ENCODE results near the gene PDCD11. TPM values are rescaled to one million over a fixed set of nuclear protein-coding genes. Genes with fewer than 3 reads are reported as not detected.
"Not testable (repeated sequence)": the region's sequence is repeated elsewhere in the genome, so short reads cannot be mapped to it uniquely, and the experiment has no call there.

PDCD11 gene, protein sequence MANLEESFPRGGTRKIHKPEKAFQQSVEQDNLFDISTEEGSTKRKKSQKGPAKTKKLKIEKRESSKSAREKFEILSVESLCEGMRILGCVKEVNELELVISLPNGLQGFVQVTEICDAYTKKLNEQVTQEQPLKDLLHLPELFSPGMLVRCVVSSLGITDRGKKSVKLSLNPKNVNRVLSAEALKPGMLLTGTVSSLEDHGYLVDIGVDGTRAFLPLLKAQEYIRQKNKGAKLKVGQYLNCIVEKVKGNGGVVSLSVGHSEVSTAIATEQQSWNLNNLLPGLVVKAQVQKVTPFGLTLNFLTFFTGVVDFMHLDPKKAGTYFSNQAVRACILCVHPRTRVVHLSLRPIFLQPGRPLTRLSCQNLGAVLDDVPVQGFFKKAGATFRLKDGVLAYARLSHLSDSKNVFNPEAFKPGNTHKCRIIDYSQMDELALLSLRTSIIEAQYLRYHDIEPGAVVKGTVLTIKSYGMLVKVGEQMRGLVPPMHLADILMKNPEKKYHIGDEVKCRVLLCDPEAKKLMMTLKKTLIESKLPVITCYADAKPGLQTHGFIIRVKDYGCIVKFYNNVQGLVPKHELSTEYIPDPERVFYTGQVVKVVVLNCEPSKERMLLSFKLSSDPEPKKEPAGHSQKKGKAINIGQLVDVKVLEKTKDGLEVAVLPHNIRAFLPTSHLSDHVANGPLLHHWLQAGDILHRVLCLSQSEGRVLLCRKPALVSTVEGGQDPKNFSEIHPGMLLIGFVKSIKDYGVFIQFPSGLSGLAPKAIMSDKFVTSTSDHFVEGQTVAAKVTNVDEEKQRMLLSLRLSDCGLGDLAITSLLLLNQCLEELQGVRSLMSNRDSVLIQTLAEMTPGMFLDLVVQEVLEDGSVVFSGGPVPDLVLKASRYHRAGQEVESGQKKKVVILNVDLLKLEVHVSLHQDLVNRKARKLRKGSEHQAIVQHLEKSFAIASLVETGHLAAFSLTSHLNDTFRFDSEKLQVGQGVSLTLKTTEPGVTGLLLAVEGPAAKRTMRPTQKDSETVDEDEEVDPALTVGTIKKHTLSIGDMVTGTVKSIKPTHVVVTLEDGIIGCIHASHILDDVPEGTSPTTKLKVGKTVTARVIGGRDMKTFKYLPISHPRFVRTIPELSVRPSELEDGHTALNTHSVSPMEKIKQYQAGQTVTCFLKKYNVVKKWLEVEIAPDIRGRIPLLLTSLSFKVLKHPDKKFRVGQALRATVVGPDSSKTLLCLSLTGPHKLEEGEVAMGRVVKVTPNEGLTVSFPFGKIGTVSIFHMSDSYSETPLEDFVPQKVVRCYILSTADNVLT (N-terminal part only)
- polyA plus RNA-seq (ENCODE audit: insufficient read length) = 31.0 TPM

GRCh38 chr10:103396067-103396788 lies at the start of gene PDCD11, which contains the start of gene ATP5MK:
Gene PDCD11 (plus strand): TSS chr10:103396626. CDS start chr10:103398427, 1,801 bp downstream.
Gene ATP5MK (minus strand): TSS chr10:103396475. CDS start chr10:103392457, 4,018 bp downstream.
- peak; percentile 98 for DNase-seq

GRCh38 chr10:103350175-103350516 lies 46.3 kb upstream of the PDCD11 start:
- DNase-seq = no peak

GRCh38 chr10:103350517-103351260 lies 45.7 kb upstream of the PDCD11 start, which contains the start of gene PCGF6:
Gene PCGF6 (minus strand): TSS chr10:103351140. CDS start chr10:103351066, 74 bp downstream.
- peak; percentile 90 for DNase-seq

- no peak for DNase-seq
Observed at GRCh38 chr10:103353281-103353680, 43.1 kb upstream of the PDCD11 start.

DNA sequence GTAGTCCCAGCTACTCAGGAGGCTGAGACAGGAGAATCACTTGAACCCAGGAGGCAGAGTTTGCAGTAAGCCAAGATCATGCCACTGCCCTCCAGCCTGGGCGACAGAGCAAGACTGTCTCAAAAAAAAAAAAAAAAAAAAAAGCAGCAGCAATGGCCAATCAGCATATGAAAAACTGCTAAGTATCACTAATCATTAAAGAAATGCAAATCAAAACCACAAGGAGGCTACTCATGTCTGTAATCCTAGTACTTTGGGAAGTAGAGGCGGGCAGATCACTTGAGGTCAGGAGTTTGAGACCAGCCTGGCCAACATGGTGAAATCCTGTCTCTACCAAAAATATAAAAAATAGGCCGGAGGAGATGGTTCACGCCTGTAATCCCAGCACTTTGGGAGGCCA lies 41.9 kb upstream of the PDCD11 start:
- DNase-seq = not testable (repeated sequence)

DNA sequence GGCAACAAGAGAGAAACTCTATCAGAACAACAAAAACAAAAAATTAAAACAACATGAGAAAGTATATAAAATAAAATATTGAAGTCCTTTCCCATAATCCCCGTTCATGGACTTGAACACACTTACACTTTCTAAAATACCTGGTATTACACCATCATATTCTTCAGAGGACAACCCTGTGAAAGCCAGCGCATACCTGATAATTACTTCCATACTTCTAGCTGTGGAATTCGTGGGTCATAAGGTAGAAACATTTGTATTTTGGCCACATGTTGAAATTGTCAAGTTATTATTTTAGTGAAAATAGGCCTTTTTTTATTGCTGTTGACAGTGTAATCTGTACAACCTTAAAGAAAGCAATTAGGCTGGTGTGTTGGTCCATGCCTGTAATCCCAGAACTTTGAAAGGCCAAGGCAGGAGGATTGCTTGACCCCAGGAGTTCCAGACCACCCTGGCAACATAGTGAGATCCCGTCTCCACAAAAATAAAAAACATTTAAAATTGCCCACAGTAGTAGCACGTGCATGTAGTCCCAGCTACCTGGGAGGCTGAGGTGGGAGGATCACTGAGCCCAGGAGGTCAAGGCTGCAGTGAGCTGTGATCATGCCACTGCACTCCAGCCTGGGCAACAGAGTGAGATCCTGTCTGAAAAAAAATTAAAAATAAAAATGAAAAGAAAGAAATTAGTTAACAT lies 40.4 kb upstream of the PDCD11 start:
- no peak for DNase-seq

- not testable (repeated sequence) for DNase-seq
Observed at GRCh38 chr10:103359493-103359892, 36.9 kb upstream of the PDCD11 start.

DNA sequence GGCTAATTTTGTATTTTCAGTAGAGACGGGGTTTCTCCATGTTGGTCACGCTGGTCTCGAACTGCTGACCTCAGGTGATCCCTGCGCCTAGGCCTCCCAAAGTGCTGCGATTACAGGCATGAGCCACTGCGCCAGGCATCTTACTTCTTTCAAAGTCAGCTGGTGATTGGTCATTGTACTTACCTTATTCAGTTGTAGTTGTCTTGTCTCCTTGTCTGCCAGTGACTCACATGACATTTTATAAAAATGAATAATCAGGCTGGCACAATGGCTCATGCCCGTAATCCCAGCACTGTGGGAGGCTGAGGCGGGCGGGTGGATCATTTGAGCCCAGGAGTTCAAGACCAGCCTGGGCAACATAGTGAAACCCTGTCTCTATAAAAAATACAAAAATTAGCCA lies 35.6 kb upstream of the PDCD11 start:
- not testable (repeated sequence) for DNase-seq

GRCh38 chr10:103367379-103367781 lies 29.0 kb upstream of the PDCD11 start:
- peak; percentile 2 for DNase-seq

GRCh38 chr10:103367782-103368518 lies 28.5 kb upstream of the PDCD11 start, which contains the start of gene TAF5:
Gene TAF5 (plus strand): TSS chr10:103367976. CDS start chr10:103367990, 14 bp downstream.
- peak; percentile 95 for DNase-seq

DNA sequence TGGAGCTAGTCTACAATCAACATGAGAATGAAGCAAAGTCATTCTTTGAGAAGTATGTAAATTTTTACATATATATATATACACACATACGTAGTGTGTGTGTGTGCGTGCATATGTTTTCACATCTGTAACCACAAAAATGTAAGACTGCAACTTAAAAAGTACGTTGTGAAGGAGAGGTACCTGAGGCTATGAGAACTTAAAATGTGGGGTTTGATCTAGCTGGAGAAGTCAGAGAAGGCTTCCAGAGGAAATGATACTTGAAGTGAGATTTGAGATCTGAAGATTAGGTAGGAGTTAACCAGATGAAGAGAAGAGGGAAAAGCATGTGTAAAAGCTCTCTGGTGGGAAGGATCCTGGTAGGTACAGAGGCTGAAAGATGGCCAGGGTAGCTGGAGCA lies 22.9 kb upstream of the PDCD11 start:
- DNase-seq = no peak

DNA sequence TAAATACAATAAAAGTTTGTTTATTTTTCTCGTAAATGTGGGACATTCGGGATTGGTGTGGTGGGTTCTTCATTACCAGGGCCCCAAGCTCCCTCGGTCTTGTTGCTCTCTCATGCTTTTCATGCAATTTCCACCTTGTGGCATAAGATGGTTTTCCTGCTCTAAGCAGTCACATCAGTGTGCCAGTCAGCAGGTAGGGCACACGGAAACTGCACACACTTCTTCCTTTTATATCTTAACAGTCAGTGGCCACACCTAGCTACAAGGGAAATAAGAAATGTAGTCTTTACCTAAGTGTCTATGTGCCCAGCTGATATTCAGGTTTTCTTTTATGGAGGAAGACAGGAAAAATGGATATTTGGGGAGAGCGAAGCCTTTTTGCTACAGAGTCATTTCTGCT lies 22.2 kb upstream of the PDCD11 start:
- DNase-seq = no peak

DNA sequence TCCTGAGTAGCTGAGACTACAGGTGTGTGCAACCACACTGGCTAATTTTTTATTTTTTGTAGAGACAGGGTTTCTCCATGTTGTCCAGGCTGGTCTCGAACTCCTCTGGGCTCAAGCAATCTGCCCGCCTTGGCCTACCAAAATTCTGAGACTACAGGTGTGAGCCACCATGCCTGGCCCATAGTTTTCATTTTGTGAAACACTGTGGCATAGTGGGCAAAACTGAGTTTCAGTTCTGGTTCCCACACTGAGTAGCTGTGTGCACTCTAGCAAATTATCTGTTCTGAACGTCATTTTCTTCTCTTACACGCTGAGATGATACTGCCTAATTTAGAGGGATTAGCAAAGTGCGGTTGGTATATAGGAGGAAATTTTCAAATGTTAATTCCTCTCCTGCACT lies 13.7 kb upstream of the PDCD11 start:
- DNase-seq = no peak

GRCh38 chr10:103394180-103394579 lies 2.2 kb upstream of the PDCD11 start:
- no peak for DNase-seq

DNA sequence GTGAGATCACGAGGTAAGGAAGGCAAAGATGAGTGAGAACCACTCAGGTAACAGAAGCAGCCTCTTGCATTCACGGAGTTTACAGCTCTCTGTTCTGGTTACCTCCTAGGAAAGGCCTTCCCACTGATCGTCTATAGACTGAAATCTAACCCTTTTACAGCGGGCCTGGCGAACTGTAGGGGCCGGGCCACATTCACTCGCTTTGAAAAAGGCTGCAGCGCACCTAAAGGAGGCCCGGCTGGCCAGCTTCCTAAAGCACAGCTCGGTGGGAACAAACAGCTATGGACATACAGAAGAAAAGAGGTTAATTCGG lies 716 bp upstream of the PDCD11 start:
- no peak for DNase-seq

- DNase-seq = no peak
Observed at GRCh38 chr10:103396789-103397087, 312 bp downstream of the PDCD11 start.

- DNase-seq = no peak
Observed at GRCh38 chr10:103397191-103397825, 882 bp downstream of the PDCD11 start.

DNA sequence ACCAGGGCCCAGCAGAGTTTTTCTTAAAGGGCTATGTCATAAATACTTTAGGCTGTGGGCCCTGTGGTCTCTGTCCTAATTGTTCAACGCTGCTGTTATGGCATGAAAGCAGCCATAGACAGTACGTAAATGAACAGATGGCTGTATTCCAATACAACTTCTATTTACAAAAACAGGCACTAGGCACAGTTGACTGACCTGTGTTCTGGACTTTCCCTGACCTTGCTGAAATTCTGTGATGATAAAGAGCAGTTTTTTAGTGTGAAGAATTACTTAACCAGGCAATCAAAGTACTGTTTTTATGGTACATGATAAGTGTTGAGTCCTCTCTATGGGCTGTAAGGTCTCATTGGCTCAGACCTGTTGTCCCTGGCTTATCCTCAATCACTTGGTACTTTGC lies 17.1 kb downstream of the PDCD11 start:
- DNase-seq = no peak

DNA sequence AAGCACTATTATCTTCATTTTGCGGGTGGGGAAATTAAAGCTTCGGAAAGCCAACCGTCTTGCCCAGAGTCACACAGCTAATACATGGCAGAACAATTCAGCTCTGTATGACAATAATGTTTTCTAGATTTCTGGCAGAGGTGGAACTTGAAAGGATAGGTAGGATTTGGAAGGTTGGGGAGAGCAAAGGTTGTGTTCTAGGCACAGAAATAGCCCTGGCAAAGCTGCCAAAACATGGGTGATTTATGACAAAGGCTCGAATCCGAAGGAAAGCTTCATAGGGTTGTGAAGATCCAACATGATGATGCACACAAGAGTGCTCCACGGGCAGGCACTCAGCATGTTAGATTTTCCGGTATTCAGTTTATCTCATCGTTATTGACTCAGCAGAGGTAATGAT lies 19.2 kb downstream of the PDCD11 start:
- no peak for DNase-seq
